ENCODE data around the gene ROMO1. TPM values are rescaled to one million over a fixed set of nuclear protein-coding genes. Genes with fewer than 3 reads are reported as not detected.

ROMO1 gene
- total RNA-seq, 2 experiments from 2014 or later: 32.9 to 35.8 TPM

- no peak for ATAC-seq (ENCODE audit: poor library complexity)
Measured at GRCh38 chr20:35734374-35734773, 35.2 kb downstream of the ROMO1 start.

GRCh38 chr20:35734777-35735649 lies 35.8 kb downstream of the ROMO1 start:
- H3K4me1 ChIP-seq (ENCODE audit: insufficient read depth, low read length): peaks cover 54% of the 10 kb centered on the region
- intact Hi-C loops (cut with DNase I, micrococcal nuclease): loop anchor here (2.0 to 5.0 kb wide), 3 partner anchors 20 to 152 kb away; no protein-coding TSS in a partner anchor
- ChIA-PET POLR2A (interaction anchor here (0.9 to 13.0 kb wide), 8 partner anchors 8 to 133 kb away, joined by 3 to 891 read pairs (median 4); partner anchors contain the start of genes NFS1, PHF20, RBM39 and ROMO1), CTCF (interaction anchor here (0.8 to 1.2 kb wide), 4 partner anchors 10 to 37 kb away, joined by 3 read pairs; partner anchors contain the start of gene PHF20)
- Mint-ChIP-seq H3K4me3 (peak overlapping the region; percentile 77), H3K4me1 (ENCODE audit: low read depth) (peaks cover 75% of the 10 kb centered on the region), H3K36me3 (ENCODE audit: low read depth) (peaks cover 92% of the 10 kb centered on the region), H3K9me3 (no peaks in the 10 kb centered on the region), H3K27me3 (no peaks in the 10 kb centered on the region), H3K27ac (peak overlapping the region; percentile 75)
- no peak for ATAC-seq (ENCODE audit: poor library complexity)
- H3K4me3 ChIP-seq (ENCODE audit: low read length): no peak overlapping the region
- DNase-seq: no peak
- H3K27me3 ChIP-seq (ENCODE audit: control insufficient read depth in 1 of 2, insufficient read depth in 2 of 2, low read length in 2 of 2): no peaks in the 10 kb centered on the region
- peaks cover 98% of the 10 kb centered on the region for H3K36me3 ChIP-seq (ENCODE audit: insufficient read depth, low read length)
- no peaks in the 10 kb centered on the region for H3K9me3 ChIP-seq (ENCODE audit: control insufficient read depth in 1 of 2, insufficient read depth in 1 of 2, low read length in 2 of 2)
- peak overlapping the region; percentile 13 to 17 for H3K27ac ChIP-seq (ENCODE audit: low read depth in 1 of 2, low read length in 2 of 2)
- TF ChIP-seq CTCF (IDR thresholded peaks at IDR 0.05): no peak

More at GRCh38 chr20:35734374-35734773, 35.2 kb downstream of the ROMO1 start:
- Mint-ChIP-seq H3K36me3 (ENCODE audit: low read depth) (peaks cover 92% of the 10 kb centered on the region), H3K27me3 (no peaks in the 10 kb centered on the region), H3K9me3 (no peaks in the 10 kb centered on the region), H3K4me3 (peak overlapping the region; percentile 34), H3K27ac (peak overlapping the region; percentile 21), H3K4me1 (ENCODE audit: low read depth) (peaks cover 75% of the 10 kb centered on the region)
- H3K4me1 ChIP-seq (ENCODE audit: insufficient read depth, low read length): peaks cover 53% of the 10 kb centered on the region
- no peaks in the 10 kb centered on the region for H3K27me3 ChIP-seq (ENCODE audit: control insufficient read depth in 1 of 2, insufficient read depth in 2 of 2, low read length in 2 of 2)
- peaks cover 98% of the 10 kb centered on the region for H3K36me3 ChIP-seq (ENCODE audit: insufficient read depth, low read length)
- intact Hi-C loops (cut with DNase I, micrococcal nuclease): loop anchor here in 1 of 2 experiments (2.0 to 5.0 kb wide), 2 partner anchors 20 to 153 kb away; no protein-coding TSS in a partner anchor
- POLR2A ChIA-PET: interaction anchor here (1.0 to 13.0 kb wide), 6 partner anchors 8 to 35 kb away, joined by 3 to 891 read pairs (median 6); partner anchors contain the start of genes NFS1, PHF20, RBM39 and ROMO1
- no peak overlapping the region for H3K4me3 ChIP-seq (ENCODE audit: low read length)
- CTCF ChIA-PET: interaction anchor here (0.8 to 1.2 kb wide), 3 partner anchors 16 to 38 kb away, joined by 3 read pairs; partner anchors contain the start of gene PHF20
- H3K9me3 ChIP-seq (ENCODE audit: control insufficient read depth in 1 of 2, insufficient read depth in 1 of 2, low read length in 2 of 2): no peaks in the 10 kb centered on the region
- peak overlapping the region; percentile 13 to 17 for H3K27ac ChIP-seq (ENCODE audit: low read depth in 1 of 2, low read length in 2 of 2)
- TF ChIP-seq CTCF (IDR thresholded peaks at IDR 0.05): no peak
- no peak for DNase-seq

- TF ChIP-seq CTCF (IDR thresholded peaks at IDR 0.05): no peak
- H3K9me3 Mint-ChIP-seq: no peaks in the 10 kb centered on the region
- H3K27ac Mint-ChIP-seq: peak overlapping the region; percentile 75
- H3K27me3 ChIP-seq (ENCODE audit: control insufficient read depth in 1 of 2, insufficient read depth in 2 of 2, low read length in 2 of 2): no peaks in the 10 kb centered on the region
- H3K27me3 Mint-ChIP-seq: no peaks in the 10 kb centered on the region
- H3K4me1 ChIP-seq (ENCODE audit: insufficient read depth, low read length): peaks cover 56% of the 10 kb centered on the region
- DNase-seq: no peak
- no peaks in the 10 kb centered on the region for H3K9me3 ChIP-seq (ENCODE audit: control insufficient read depth in 1 of 2, insufficient read depth in 1 of 2, low read length in 2 of 2)
- H3K4me3 ChIP-seq (ENCODE audit: low read length): no peak overlapping the region
- CTCF ChIA-PET: no interaction called here
- POLR2A ChIA-PET: interaction anchor here (0.8 to 13.0 kb wide), 4 partner anchors 29 to 134 kb away, joined by 3 to 891 read pairs (median 5); partner anchors contain the start of gene PHF20
- H3K36me3 Mint-ChIP-seq (ENCODE audit: low read depth): peaks cover 92% of the 10 kb centered on the region
- intact Hi-C loops (cut with DNase I, micrococcal nuclease): loop anchor here (2.0 to 5.0 kb wide), 2 partner anchors 21 to 34 kb away; no protein-coding TSS in a partner anchor
- no peak for ATAC-seq (ENCODE audit: poor library complexity)
- H3K27ac ChIP-seq (ENCODE audit: low read depth in 1 of 2, low read length in 2 of 2): no peak overlapping the region
- H3K4me3 Mint-ChIP-seq: peak overlapping the region; percentile 77
- H3K36me3 ChIP-seq (ENCODE audit: insufficient read depth, low read length): peaks cover 96% of the 10 kb centered on the region
- peaks cover 77% of the 10 kb centered on the region for H3K4me1 Mint-ChIP-seq (ENCODE audit: low read depth)
Measured at GRCh38 chr20:35735826-35736470, 36.7 kb downstream of the ROMO1 start.

All from CD4-positive, alpha-beta T cell (primary cell).